Stomach (tissue), 4 donors: ENCODE data around the gene MRPL33.

Experiments
- EP300 ChIP-seq: sonication (generic); formaldehyde crosslinking; IDR thresholded peaks from one replicate; pipeline ENCODE4 v1.6.1; 2017; ENCODE audit warnings: antibody characterized with exemption
- POLR2A ChIP-seq, 4 donors: fragments of 450-650 bp; IDR thresholded peaks; one replicate each; pipeline ENCODE4 v1.6.1; 2016; ENCODE audit warnings: antibody characterized with exemption in 4 of 4, control low read depth in 2 of 4, mild to moderate bottlenecking in 1 of 4, moderate library complexity in 1 of 4
- POLR2AphosphoS5 ChIP-seq, 3 donors: sonication (generic); formaldehyde crosslinking; IDR thresholded peaks; one replicate each; pipeline ENCODE4 v1.6.1; 2016; ENCODE audit warnings: antibody characterized with exemption in 3 of 3
- TF ChIP-seq, protein P1 (sequence below), 7 experiments: fragments of 450-650 bp in 4 of 7; fragments of 200-600 bp in 3 of 7; sonication (generic) in 3 of 7; IDR thresholded peaks; one replicate each; pipeline ENCODE4 v1.5.1; 2016 to 2019; ENCODE audit warnings: antibody characterized with exemption in 7 of 7, control low read depth in 2 of 7, mild to moderate bottlenecking in 1 of 7

DNA sequence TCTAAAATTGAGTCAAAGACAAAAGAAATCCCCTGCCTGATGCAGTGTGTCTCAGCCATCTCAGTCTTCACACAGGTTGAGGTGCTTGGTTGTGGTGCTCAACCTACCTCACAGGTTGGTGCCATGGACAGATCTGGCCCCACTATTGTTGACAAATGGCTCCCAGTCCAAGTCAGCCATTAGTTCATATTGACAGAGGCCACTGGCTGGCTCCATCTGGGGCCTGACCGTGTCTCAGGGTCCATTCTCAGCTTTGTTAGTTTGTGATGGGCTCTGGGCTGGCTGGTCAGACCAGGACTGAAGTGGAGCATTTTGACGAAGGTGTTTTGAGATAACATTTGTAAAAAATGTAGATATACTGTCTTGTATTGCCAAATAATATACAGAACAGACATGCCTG, 36.9 kb downstream of the MRPL33 start:
- no peak for TF ChIP-seq POLR2AphosphoS5 (IDR thresholded peaks at IDR 0.05)
- TF ChIP-seq, protein P1, sequence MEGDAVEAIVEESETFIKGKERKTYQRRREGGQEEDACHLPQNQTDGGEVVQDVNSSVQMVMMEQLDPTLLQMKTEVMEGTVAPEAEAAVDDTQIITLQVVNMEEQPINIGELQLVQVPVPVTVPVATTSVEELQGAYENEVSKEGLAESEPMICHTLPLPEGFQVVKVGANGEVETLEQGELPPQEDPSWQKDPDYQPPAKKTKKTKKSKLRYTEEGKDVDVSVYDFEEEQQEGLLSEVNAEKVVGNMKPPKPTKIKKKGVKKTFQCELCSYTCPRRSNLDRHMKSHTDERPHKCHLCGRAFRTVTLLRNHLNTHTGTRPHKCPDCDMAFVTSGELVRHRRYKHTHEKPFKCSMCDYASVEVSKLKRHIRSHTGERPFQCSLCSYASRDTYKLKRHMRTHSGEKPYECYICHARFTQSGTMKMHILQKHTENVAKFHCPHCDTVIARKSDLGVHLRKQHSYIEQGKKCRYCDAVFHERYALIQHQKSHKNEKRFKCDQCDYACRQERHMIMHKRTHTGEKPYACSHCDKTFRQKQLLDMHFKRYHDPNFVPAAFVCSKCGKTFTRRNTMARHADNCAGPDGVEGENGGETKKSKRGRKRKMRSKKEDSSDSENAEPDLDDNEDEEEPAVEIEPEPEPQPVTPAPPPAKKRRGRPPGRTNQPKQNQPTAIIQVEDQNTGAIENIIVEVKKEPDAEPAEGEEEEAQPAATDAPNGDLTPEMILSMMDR (IDR thresholded peaks at IDR 0.05) = no peak
- no peak for TF ChIP-seq POLR2A (IDR thresholded peaks at IDR 0.05)
- no peak for TF ChIP-seq EP300
